Stimulated activated CD4-positive, alpha-beta T cell treated with anti-CD3 and anti-CD28 coated beads, Interleukin-2, amount 100 ng/mL, for 48 hours (primary cell): ENCODE results near the gene EIF3K.
"Not testable (repeated sequence)": the region's sequence is repeated elsewhere in the genome, so short reads cannot be mapped to it uniquely, and the experiment has no call there.

ENCODE experiments used
- DNase-seq, 2 donors: peaks; one replicate each; pipeline ENCODE4 v3.0.0-alpha.2; 2020

The EIF3K gene

GRCh38 chr19:38619361-38620174, 580 bp downstream of the EIF3K start:
- DNase-seq, result no peak

GRCh38 chr19:38624822-38625221, 5.8 kb downstream of the EIF3K start:
- no peak for DNase-seq

- DNase-seq, result no peak
These were observed 7.4 kb downstream of the EIF3K start for GRCh38 chr19:38626401-38626800.

- no peak for DNase-seq
These were observed 10.6 kb downstream of the EIF3K start for GRCh38 chr19:38629568-38629967.

- DNase-seq, result not testable (repeated sequence)
These were observed 12.3 kb downstream of the EIF3K start for GRCh38 chr19:38631301-38631700.

GRCh38 chr19:38631811-38632475, 13.0 kb downstream of the EIF3K start:
- DNase-seq, result not testable (repeated sequence)

GRCh38 chr19:38632476-38633213, 13.7 kb downstream of the EIF3K start:
- no peak for DNase-seq

- peak; percentile 74 to 78 for DNase-seq
These were observed 15.9 kb downstream of the EIF3K start for GRCh38 chr19:38634757-38635482.

GRCh38 chr19:38635483-38636399, 16.8 kb downstream of the EIF3K start:
- no peak for DNase-seq

GRCh38 chr19:38638461-38638860, 19.5 kb downstream of the EIF3K start:
- DNase-seq, result no peak

GRCh38 chr19:38639679-38640078, 20.7 kb downstream of the EIF3K start:
- no peak for DNase-seq

- DNase-seq, result no peak
These were observed 21.4 kb downstream of the EIF3K start for GRCh38 chr19:38640368-38640767.

- no peak for DNase-seq
These were observed 23.2 kb downstream of the EIF3K start for GRCh38 chr19:38642176-38642575.

GRCh38 chr19:38644719-38645118, 25.7 kb downstream of the EIF3K start:
- no peak for DNase-seq

GRCh38 chr19:38647368-38647965, 28.5 kb downstream of the EIF3K start, which contains the start of gene ACTN4:
Gene ACTN4 (plus strand): TSS chr19:38647649. CDS start chr19:38647746, 97 bp downstream.
- DNase-seq, result peak; percentile 100

- no peak for DNase-seq
These were observed 29.2 kb downstream of the EIF3K start for GRCh38 chr19:38647966-38648768.

GRCh38 chr19:38648769-38649304, 29.8 kb downstream of the EIF3K start:
- DNase-seq, result no peak

- no peak for DNase-seq
These were observed 30.6 kb downstream of the EIF3K start for GRCh38 chr19:38649305-38650171.

- DNase-seq, result no peak
These were observed 31.3 kb downstream of the EIF3K start for GRCh38 chr19:38650172-38650775.
